HG03103 (cell line): Measurements from ENCODE around the gene FOXD4L3.
A peak's percentile ranks its signal among the peaks of the same experiment; 100 is the strongest.
"Not testable (repeated sequence)": the region's sequence is repeated elsewhere in the genome, so short reads cannot be mapped to it uniquely, and the experiment has no call there.

Experiments
- ATAC-seq: cut with Tn5 transposase; IDR thresholded peaks from one replicate; pipeline ENCODE4 v1.9.1; 2021; ENCODE audit warnings: low read depth; ENCODE audit not compliant: unreplicated experiment

The FOXD4L3 gene

DNA sequence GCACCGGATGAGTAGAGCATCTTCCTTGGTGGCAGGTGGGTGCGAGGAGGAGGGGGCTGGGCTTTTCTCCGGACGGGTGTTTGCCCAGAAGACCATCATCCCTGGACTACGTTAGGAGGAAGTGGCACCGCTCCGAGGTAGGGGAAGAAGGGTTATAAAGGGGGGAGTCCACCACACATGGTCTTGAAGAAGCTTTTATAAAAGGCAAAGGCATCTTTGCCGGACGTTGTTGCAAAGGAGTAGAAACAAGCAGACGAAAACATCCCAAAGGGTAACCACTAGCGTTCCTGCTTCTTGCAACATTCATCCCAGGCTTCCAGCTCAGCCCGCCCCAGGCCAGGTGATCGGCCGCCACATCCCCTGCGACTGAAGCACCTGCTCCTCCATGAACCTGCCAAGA, at the start of gene FOXD4L3:
TSS of gene FOXD4L3 (plus strand) at position 301 of the 400 bp plus-strand sequence. CDS start at position 386, 85 bp downstream.
- ATAC-seq, result not testable (repeated sequence)

DNA sequence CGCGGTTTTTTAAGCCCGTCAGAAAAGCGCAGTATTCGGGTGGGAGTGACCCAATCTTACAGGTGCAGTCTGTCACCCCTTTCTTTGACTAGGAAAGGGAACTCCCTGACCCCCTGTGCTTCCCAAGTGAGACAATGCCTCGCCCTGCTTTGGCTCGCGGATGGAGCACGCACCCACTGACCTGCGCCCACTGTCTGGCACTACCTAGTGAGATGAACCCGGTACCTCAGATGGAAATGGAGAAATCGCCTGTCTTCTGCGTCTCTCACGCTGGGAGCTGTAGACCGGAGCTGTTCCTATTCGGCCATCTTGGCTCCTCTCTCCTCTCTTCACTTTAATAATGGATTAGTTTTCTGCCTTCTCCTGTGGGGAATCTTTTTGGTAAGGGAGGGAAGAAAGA, 21.6 kb upstream of the FOXD4L3 start:
- ATAC-seq, result not testable (repeated sequence)

DNA sequence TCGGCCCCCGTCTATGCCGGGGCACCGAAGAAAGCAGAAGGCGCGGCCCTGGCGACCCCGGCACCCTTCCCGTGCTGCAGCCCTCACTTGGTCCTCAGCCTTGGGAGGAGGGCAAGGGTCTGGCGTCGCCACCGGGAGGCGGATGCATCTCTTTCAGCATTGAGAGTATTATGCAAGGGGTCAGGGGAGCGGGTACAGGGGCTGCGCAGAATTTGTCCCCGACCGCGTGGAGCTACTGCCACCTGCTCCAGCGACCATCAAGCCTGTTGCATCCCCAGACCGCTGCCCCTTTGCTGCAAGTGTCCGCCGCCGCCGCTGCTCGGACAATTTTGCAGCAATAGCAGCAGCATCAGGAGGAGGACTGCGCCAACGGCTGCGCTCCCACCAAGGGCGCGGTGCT, 1.1 kb downstream of the FOXD4L3 start:
- not testable (repeated sequence) for ATAC-seq

DNA sequence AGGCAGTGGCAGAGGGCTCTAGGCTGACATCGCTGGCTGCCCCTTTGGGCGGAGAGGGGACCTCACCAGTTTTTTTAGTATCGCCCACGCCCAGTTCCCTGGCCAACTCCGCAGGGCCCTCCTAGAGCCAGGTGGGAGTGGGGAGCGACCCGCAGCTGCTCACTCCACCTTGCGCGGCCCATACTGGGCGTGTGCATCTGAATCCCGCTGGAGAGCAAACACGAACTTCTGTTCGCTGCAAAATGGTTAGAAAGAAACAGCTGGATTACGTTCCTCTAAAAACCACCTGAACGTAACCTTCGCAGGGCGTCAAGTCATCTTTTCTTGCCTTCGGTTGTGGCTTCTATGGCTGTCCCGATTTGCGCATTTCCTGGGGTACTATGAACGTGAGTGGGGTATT, 1.5 kb downstream of the FOXD4L3 start:
- ATAC-seq, result not testable (repeated sequence)

DNA sequence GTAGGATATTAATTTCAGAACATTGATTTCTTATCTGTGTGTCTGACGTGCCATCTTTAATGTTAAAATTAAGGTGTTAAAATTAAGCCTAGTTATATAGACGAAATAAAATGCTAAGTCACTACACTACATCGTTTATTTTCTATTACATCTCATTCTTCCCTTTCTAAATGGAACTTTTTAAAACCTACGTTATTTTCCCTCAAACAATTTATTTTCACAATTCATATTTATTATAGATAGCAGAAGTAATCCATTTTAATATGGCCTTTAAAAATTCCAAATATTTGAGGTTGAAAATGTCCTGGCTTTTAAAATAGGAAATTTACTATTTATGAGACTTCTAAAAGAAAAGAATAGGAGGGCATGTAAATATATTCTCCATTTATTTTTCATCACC, 2.1 kb downstream of the FOXD4L3 start:
- not testable (repeated sequence) for ATAC-seq

DNA sequence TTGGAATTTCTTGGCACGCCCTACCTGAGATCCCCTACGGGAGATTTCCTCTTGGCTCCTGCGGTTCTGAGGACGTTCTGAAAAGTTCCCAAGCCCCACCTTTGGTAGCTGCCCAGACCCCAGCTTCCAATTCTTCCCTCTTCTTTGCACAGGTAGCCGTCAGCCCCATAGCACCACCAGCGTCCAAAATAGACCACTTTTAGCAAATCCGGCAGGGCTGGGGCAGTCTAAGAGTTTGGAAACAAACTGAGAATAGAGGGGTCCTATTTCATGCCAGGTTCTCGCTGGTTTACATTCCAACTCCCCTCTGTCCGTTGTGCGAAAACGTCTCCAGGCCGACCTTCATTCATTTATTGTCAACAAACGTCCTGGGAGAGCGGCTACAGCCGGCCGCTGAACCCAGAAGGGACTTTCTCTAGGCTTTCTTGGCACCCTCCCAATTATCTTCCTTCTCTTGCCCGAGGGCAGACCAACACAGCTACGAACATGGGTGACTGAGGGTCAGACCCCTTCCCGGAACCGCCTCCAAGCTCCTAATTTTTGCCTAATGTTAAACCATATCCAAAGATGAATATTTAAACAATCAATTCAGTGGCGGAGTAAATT, 3.1 kb downstream of the FOXD4L3 start:
- ATAC-seq, result not testable (repeated sequence)

DNA sequence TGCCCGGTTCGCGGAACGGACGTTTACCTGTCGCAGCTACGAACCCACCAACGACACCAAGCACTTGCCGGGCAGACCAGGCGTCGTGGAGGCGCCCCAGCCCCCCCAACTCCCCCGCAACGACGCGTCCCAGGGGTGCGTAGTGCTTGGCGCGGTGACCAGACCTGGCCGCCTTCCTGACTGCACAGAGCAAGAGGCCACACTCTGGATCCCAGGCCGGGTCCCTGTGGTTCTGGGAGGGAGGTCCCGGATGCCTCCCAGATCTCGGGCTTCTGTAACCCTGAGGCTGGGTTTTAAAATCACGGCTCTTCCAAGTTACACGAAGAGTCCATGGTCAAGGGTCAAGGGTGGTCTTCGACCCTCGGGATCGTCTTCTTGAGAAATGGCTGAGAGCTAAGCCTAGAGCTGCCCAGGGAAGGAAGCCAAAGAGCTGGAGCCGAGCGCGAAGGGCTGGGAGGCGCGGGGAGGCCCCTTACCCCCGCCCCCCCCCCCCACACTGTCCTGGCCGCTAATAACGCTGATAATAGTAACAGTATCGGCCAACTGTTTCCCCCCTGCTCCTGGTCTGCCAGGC, 3.8 kb downstream of the FOXD4L3 start:
- not testable (repeated sequence) for ATAC-seq

DNA sequence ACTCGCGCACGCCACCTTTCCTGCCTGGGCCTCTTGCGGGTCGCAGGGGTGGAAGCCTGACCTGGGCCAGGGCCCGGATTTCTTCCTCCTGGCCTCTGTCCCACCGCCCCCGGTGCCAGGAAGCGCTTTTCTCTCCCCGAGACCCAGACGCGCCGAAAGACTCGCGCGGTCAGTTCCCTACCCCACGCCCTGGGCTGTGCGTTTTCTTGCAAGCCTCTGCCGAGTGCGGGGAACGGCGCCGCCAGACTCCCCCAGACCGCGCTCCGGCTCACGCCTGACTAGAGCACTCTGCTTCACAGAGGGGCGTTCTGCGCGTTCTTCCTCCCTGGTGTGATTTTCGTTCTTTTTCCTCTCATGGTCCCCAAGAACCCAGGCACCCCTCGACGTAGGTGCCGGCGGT, 4.5 kb downstream of the FOXD4L3 start:
- ATAC-seq, result not testable (repeated sequence)

DNA sequence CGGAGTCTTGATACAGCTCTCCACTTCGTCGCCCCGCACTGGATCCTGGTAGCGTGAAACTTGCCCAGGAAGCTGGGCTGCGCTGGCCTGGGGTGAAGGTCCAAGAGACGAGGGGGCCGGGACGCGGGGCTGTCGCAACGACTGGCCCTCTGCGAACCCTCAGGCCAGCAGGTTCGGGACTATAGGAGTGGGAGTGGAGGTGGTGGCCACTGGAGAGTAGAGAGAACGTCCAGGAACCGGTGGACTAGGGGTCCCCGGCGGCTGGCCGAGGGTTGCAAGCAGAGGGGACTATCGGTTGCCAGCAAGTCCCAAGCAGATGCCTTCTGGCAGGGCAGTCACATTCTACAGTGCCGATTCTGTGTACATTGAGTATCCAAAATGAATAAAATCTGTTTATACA, 5.0 kb downstream of the FOXD4L3 start:
- not testable (repeated sequence) for ATAC-seq

DNA sequence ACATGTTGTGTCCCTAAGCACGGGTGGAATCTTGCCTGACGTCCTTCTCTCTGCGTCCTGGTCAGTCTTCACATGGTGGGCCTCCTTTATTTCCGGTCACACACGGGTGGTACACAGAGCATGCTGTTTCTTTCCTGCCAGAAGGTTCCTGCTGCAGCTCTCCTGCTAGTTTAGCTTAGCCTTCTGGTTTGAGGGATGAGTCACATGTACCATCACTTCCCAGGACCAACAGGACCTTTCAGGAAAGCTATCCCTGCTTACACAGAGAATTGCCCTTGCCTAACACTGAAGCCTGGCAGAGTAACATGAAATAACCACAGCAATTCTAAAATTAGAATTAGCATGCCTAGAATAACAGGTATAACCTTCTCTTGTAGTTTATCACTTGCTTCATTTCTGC, 8.5 kb downstream of the FOXD4L3 start:
- ATAC-seq, result not testable (repeated sequence)

DNA sequence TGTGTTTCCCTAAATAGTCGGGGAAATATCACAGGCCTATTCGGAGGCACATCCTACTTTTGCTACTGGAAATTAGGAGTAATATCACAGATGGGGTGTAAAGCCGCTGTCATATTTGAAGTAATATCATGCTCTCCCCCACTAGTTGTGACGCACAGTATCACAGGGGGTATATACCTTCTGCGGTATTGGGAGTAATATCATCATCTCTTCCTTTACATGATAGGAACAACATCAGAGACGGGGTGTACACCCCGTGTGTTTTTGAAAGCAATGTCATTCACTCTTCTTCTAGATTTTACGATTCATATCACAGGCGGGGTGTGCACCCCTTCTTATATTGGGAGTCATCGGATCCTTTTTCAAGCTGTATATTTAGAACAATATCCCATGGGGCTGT, 15.5 kb downstream of the FOXD4L3 start:
- not testable (repeated sequence) for ATAC-seq

DNA sequence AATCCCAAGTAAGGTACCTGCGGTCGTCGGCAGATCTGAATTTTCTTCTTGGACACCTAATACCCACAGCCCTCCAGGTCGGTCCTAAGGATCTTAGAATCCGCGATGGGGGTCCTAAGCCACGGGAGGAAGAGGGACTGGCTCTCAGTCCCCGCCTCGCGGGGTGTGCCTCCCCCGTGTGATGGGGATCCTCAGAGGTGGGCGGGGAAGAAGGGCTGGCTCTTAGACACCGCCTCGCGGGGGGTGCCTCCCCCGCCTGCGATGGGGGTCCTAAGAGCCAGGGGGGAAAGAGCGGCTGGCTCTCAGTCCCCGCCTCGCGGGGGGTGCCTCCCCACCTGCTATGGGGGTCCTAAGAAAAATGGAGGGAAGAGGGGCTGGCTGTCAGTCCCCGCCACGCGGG, 21.1 kb downstream of the FOXD4L3 start:
- not testable (repeated sequence) for ATAC-seq

DNA sequence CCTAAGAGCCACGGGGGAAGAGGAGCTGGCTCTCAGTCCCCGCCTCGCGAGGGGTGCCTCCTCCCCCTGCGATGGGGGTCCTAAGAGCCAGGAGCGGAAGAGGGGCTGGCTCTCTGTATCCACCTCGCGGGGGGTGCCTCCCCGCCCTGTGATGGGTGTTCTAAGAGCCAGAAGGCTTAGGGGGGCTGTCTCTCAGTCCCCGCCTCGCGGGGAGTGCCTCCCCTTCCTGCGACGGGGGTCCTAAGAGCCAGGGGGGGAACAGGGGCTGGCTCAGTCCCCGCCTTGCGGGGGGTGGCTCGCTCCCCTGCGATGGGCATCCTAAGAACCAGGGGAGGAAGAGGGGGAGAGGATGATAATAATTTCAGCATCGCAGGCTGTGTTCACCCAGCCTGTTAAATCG, 21.9 kb downstream of the FOXD4L3 start:
- ATAC-seq, result not testable (repeated sequence)

DNA sequence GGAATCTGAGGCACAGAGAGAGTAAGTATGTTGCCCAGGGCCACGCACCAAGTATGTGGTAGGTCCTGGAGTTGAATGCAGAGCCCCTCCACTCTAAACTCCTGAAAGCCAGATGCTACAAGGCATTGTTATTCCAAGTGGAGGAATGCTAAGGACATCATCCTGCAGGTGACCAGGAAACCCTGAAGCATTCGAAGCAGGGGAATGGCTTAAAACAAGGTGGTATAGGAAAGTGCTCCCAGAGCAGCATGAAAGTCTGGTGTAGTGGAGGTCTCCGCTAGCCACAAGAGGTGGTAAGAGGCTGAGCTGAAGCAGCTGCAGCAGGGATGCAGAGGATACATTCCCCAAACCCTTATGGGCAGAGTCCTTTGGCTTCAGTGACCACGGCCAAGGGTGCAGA, 26.4 kb downstream of the FOXD4L3 start:
- not testable (repeated sequence) for ATAC-seq

DNA sequence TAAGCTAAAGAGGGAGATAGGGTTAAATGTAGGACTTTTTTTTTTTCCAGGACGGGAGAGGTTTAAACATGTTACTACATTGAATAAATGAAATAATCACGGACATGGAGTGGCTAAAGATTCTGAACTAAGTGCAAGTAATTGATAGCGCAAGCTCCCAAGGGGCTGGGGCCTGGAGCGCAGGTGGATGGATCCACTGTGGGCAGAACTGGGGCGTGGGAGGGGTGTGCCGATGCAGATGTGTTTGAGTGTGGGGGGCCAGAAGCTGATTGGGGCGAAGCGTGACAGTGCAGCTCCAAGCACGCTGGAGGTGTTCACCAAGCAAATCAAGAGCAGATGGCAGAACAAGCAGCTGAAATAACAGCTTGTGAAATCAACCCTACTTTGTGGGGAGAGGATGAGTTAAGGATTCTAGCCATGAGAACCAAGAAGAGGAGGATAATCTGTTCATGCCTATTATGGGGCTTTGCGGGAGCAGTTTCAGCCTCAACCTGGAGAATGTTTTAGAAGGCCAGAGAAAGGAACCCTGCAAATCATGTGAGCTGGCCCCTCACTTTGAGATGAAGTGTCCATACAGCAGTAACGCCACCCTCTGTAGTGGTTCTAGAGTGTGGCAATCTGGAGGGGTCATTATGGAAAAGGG, 28.0 kb downstream of the FOXD4L3 start:
- not testable (repeated sequence) for ATAC-seq

DNA sequence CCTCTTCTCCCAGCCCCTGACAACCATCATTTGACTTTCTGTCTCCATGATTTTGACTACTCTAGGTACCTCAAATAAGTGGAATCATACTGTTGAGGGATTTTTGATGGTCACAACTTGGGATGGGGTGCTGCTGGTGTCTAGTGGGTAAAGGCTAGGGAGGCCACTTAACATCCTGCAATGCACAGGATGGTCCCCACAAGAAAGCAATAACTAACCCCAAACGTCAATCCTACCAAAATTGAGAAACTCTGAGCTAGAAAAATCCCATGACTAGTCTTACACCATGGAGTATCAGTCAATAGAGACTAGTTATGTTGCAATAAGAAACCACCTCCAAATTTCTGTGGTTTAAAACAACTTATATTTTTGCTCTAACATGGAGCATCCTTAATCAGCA, 29.5 kb downstream of the FOXD4L3 start:
- not testable (repeated sequence) for ATAC-seq

DNA sequence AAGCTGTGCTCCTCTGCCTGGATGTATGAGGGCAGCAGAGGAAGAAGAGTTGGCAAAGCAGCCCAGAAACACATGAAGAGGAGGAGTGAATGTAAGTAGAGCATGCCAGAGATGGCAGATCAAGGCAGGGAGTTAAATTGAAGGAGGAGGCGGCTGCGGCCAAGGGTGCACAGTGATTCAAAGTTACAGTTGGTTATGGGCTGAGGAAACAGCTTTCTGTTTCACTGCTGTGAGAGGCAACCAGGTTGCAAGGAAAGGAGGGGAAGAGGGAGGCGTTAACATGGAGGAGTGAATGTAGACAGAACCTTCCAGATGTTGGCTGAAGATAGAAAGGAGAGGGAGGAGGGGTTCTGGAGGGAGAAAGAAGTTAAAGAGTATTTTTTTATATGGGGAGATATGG, 33.3 kb downstream of the FOXD4L3 start:
- not testable (repeated sequence) for ATAC-seq

DNA sequence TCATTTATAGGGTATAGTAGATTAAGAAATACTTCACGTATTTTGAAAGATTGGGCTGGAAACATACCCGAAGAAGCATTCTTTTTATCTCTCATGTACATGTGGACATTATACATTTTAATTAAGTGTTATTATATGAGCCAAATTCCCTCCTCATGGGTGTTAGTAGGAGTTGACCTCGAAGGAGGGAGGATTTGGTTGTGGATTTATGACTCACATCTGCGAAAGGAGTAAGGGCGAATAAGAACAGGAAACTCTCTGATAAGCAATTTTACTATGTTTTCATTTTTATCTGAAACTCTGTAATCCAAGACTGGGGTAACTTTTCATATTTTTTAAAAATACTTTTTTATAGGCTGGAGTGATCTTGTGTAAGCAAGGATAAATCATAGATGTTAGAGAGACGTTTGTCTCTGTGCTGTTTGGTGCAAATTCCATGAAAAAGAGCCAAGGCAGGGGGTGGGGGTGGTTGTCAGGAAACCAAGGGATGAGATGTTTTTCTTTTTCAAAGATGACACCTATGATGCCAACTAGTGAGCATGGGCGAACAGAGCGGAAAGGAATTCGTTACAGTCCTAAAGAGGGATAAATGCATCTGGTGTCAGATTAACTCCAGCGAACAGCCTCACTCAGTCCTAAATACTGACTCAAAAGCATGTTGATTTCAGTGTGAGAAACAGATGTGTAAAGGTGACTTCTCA, 34.1 kb downstream of the FOXD4L3 start:
- not testable (repeated sequence) for ATAC-seq

DNA sequence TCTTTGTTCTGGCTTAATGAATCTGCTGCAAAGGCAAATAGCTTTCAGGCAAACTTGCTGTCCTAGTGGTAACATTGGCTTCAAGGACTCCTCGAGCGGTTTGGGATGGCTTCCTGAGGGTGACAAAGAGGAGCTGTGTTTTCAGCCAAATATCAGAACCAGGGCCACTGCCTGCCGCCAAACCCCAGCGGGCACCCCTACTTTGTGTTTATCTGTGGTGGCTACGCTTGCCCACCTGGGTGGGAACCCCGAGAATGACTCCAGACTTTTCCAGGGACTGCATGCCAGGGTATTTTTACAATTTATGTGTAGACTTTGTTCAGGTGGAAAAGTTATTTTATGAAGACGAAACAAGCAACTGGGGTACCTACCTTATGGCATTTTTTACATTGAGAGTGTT, 35.3 kb downstream of the FOXD4L3 start:
- ATAC-seq, result not testable (repeated sequence)

DNA sequence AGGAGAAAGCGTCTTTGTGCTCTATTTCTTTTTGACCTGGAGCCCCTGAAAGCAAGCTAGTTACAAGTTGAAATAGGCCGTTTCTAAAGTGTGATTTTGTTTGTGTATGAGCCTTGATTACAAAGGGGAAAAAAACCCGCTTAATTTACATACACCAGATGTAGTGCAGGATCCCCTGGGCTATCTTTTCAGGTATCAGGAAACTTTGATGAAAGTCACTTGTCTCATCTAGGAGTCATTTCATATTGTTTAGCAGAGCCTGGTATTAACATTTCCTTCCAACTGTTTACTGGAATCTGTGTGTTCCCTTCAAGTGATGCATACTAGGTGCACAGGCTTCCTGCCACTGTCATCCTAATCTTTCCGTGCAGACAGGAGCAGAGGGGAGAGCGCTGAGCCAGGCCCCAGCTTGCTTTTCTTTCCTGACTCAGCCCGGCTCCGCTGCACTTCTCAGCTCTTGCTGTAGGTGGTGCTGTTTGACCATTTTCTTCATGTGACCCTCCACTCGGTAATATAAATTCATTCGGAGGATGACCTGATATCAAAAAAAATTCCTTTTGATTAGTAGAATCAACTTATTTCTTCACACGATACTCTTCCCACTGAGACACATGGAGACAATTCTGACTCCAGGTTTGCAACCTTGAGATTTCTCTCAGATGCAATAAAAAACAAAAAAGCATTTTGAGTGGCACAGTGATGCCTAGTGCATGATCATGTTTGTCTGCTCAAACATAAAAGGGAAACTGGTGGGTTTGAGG, 39.8 kb downstream of the FOXD4L3 start:
- ATAC-seq, result peak; percentile 86

DNA sequence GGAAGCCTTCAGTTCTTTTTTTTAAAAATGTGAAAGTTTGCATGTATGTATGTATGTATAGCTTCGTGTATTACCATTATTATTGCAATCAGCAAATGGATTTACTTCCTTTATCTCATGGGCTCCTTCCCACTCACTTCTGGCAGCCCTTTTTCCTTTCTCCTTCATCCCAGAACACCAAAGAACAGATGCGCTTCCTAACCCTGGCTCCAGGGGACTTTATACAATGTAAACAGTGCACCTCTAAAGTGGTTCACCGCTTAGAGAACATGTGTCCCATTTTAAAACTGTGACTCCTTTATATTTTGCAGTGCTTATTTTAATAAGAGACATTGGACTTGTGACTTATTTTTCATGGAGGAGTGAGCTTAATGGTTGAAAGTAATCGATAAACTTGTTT, 40.6 kb downstream of the FOXD4L3 start:
- ATAC-seq, result not testable (repeated sequence)
